HEK293T (cell line): Measurements from ENCODE around the gene ARHGAP25.

Experiments used
- ARNT ChIP-seq: fragments of 450-650 bp; IDR thresholded peaks from 2 replicates; pipeline ENCODE4 v1.6.1; 2017; ENCODE audit warnings: mild to moderate bottlenecking
- FOXA1 ChIP-seq: fragments of 450-650 bp; IDR thresholded peaks from 2 replicates; pipeline ENCODE4 v1.6.1; 2016; ENCODE audit warnings: mild to moderate bottlenecking
- FOXK2 ChIP-seq: fragments of 450-650 bp; IDR thresholded peaks from 2 replicates; pipeline ENCODE4 v1.6.1; 2016; ENCODE audit warnings: mild to moderate bottlenecking
- FOXM1 ChIP-seq: fragments of 450-650 bp; IDR thresholded peaks from 2 replicates; pipeline ENCODE4 v1.6.1; 2017; ENCODE audit warnings: mild to moderate bottlenecking, borderline replicate concordance
- LEF1 ChIP-seq: fragments of 450-650 bp; IDR thresholded peaks from 2 replicates; pipeline ENCODE4 v1.6.1; 2017; ENCODE audit warnings: mild to moderate bottlenecking, borderline replicate concordance
- NFRKB ChIP-seq: fragments of 450-650 bp; IDR thresholded peaks from 2 replicates; pipeline ENCODE4 v1.6.1; 2016; ENCODE audit warnings: mild to moderate bottlenecking, moderate library complexity
- PKNOX1 ChIP-seq: fragments of 450-650 bp; IDR thresholded peaks from 2 replicates; pipeline ENCODE4 v1.6.1; 2016
- SP1 ChIP-seq: fragments of 450-650 bp; IDR thresholded peaks from 2 replicates; pipeline ENCODE4 v1.6.1; 2017
- SUZ12 ChIP-seq: fragments of 450-650 bp; IDR thresholded peaks from 2 replicates; pipeline ENCODE4 v1.6.1; 2016; ENCODE audit warnings: mild to moderate bottlenecking

DNA sequence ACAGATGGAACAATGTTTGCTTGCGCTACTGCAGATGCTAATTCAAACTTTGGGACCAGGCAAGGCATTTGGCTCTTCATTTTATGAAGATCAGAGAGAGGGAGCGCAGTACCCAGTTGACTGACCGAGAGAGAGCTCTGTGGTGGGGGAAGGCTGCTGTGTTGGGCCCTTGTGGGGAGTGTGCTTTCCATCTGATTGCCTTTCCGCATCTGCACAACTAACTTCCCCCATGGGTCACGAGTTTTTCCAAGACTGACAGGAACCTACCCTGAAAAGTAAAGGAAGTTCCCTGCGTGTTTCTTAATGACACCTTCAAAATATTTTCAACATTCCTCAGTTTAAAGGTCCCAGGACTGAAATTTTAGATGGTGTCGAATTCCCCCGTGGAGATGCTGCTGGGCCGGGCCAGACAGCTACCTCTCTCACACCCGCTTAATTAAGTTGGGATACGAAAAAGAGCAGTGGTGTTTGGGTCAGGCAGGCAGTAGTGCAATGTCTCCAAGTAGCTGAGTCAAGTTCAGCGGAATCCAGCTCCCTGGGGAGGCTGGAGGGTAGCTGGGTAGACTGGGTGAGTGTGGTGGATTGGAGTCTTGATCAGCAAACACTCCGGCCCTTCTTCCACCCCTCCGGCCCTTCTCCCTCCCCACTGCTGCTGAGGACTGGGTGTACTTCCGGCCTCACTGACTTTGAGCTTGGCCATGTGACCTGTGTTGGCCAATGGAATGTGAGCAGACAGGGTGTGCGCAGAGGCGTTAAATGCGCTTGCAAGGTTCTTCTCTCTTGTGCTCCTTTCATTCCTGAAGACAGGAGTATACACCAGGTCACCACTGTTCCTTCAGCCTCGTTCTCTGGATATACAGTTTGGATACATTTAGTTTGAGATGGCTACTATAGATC, 2.3 kb upstream of the ARHGAP25 start:
- no peak for TF ChIP-seq NFRKB
- no peak for TF ChIP-seq LEF1
- TF ChIP-seq SP1: no peak
- no peak for TF ChIP-seq PKNOX1
- TF ChIP-seq FOXA1: no peak
- TF ChIP-seq FOXM1: no peak
- TF ChIP-seq SUZ12: no peak
- TF ChIP-seq ARNT: no peak
- no peak for TF ChIP-seq FOXK2
